ENCODE results near the gene SV2B.

The SV2B gene

DNA sequence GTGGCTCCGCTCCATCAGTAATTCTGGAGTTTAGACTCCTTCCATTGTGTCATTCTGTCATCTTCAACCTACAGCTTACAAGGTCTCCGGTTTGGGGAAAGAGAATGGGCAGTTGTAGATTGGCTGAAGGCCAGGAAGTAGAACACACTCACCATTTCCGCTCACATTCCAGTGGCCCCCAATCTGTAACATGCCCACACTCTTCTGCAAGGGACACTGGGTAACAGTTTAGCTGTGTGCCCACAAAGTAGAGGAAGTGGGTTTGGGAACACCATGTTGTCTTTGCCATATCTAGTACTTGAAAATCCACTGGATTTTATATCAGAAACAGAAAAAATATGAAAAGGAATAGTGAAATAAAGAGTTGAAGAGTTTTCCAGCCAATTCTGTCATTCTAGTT, 153.5 kb downstream of the SV2B start:
- TF ChIP-seq POLR2AphosphoS5 (IDR thresholded peaks at IDR 0.05; ENCODE audit: low read depth, low read length) (no peak), FOXP2 (optimal IDR thresholded peaks at IDR 0.05; ENCODE audit: borderline replicate concordance, extremely low read depth, extremely low read length, insufficient read depth) (no peak), TAF1 (IDR thresholded peaks at IDR 0.05; ENCODE audit: borderline replicate concordance, insufficient read depth, low read length) (no peak), SIN3A (IDR thresholded peaks at IDR 0.05; ENCODE audit: borderline replicate concordance, insufficient read depth, low read length) (no peak)
- TF ChIP-seq, protein P1, sequence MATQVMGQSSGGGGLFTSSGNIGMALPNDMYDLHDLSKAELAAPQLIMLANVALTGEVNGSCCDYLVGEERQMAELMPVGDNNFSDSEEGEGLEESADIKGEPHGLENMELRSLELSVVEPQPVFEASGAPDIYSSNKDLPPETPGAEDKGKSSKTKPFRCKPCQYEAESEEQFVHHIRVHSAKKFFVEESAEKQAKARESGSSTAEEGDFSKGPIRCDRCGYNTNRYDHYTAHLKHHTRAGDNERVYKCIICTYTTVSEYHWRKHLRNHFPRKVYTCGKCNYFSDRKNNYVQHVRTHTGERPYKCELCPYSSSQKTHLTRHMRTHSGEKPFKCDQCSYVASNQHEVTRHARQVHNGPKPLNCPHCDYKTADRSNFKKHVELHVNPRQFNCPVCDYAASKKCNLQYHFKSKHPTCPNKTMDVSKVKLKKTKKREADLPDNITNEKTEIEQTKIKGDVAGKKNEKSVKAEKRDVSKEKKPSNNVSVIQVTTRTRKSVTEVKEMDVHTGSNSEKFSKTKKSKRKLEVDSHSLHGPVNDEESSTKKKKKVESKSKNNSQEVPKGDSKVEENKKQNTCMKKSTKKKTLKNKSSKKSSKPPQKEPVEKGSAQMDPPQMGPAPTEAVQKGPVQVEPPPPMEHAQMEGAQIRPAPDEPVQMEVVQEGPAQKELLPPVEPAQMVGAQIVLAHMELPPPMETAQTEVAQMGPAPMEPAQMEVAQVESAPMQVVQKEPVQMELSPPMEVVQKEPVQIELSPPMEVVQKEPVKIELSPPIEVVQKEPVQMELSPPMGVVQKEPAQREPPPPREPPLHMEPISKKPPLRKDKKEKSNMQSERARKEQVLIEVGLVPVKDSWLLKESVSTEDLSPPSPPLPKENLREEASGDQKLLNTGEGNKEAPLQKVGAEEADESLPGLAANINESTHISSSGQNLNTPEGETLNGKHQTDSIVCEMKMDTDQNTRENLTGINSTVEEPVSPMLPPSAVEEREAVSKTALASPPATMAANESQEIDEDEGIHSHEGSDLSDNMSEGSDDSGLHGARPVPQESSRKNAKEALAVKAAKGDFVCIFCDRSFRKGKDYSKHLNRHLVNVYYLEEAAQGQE (IDR thresholded peaks at IDR 0.05; ENCODE audit: insufficient read depth in 1 of 2, low read depth in 2 of 2, low read length in 2 of 2): no peak

DNA sequence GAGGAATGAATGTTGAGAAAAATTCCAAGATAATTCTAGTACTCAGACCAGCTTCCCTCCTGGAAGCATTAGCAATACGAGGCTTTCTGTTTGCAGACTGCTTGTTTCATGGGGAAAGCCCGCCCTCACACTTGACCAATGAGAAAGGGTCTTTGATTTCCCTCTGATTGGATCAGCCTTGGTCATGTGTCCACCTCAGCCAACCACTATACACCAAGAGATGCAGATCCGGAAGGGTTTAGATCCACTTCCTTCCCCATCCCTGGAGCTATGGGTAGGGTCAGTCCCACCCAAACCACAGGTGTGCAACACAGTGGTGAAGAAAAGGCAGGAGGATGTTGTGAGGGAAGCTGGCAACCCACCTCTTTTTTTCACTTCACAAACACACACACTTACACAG, 154.7 kb downstream of the SV2B start:
- TF ChIP-seq TAF1 (IDR thresholded peaks at IDR 0.05; ENCODE audit: borderline replicate concordance, insufficient read depth, low read length): no peak
- no peak for TF ChIP-seq POLR2AphosphoS5 (IDR thresholded peaks at IDR 0.05; ENCODE audit: low read depth, low read length)
- TF ChIP-seq, protein P1 (IDR thresholded peaks at IDR 0.05; ENCODE audit: insufficient read depth in 1 of 2, low read depth in 2 of 2, low read length in 2 of 2): no peak
- no peak for TF ChIP-seq FOXP2 (optimal IDR thresholded peaks at IDR 0.05; ENCODE audit: borderline replicate concordance, extremely low read depth, extremely low read length, insufficient read depth)
- TF ChIP-seq SIN3A (IDR thresholded peaks at IDR 0.05; ENCODE audit: borderline replicate concordance, insufficient read depth, low read length): no peak

DNA sequence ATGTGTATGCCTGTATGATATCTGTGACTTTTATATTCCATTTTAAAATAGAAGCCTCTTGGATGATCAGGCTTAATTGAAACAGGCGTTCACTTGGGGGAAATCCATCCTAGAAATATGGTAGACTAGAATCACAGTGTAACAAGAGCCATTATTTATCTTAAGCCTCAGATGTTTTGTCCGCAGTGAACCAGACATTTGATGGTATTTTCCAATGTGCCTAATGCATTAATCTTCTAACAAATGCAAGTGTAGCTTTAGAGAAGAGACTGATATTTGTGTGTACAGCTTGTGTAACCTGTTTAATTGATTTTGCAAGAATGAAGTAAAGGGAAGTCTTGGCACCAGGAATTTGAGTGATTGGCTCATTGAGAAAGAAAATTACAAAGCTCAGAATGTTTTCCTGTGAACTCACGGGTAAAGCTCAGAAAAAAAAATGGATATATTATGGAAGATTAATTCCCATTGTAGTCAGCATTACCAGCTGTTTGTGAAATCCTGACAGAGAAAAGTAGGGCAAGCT, 155.7 kb downstream of the SV2B start:
- TF ChIP-seq, protein P1 (IDR thresholded peaks at IDR 0.05; ENCODE audit: insufficient read depth in 1 of 2, low read depth in 2 of 2, low read length in 2 of 2): no peak
- TF ChIP-seq SIN3A (IDR thresholded peaks at IDR 0.05; ENCODE audit: borderline replicate concordance, insufficient read depth, low read length) (no peak), FOXP2 (optimal IDR thresholded peaks at IDR 0.05; ENCODE audit: borderline replicate concordance, extremely low read depth, extremely low read length, insufficient read depth) (no peak), TAF1 (IDR thresholded peaks at IDR 0.05; ENCODE audit: borderline replicate concordance, insufficient read depth, low read length) (no peak), POLR2AphosphoS5 (IDR thresholded peaks at IDR 0.05; ENCODE audit: low read depth, low read length) (no peak)

DNA sequence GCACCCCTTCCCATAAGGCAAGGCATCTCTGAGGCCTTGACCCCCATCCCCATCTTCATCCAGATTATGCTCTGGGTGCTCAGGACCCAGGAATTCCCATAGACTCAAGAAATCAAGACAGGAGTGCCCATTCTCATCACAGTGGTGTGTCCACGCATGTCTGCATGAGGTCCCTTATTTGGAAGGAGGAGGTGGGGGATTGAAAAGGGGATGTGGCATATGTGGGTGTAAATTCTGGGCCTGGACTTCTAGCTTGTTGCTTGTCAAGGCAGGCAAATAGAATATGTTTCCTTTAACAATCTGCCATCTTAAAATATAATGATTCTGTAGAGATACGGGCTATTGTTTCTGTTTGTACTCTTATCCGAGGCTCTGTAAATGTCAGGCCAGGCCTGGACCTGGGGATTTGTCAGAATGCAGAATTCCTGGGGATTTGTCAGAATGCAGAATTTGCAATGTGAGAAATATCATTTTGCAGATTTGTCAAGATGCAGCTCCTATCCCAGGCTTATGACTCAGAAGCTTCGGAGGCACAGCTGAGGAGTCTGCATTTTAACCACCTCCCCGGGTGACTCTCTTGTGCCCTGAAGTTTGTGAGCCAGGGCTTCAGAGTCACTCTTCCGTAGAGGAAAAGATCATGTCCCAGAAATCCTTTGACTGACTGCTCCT, 157.8 kb downstream of the SV2B start:
- TF ChIP-seq, protein P1 (IDR thresholded peaks at IDR 0.05; ENCODE audit: insufficient read depth in 1 of 2, low read depth in 2 of 2, low read length in 2 of 2): no peak
- TF ChIP-seq FOXP2 (optimal IDR thresholded peaks at IDR 0.05; ENCODE audit: borderline replicate concordance, extremely low read depth, extremely low read length, insufficient read depth) (no peak), POLR2AphosphoS5 (IDR thresholded peaks at IDR 0.05; ENCODE audit: low read depth, low read length) (no peak), TAF1 (IDR thresholded peaks at IDR 0.05; ENCODE audit: borderline replicate concordance, insufficient read depth, low read length) (no peak), SIN3A (IDR thresholded peaks at IDR 0.05; ENCODE audit: borderline replicate concordance, insufficient read depth, low read length) (no peak)

Data from PFSK-1 (cell line).